Medulla oblongata (tissue), 1 donor: ENCODE measurements around the gene VPS29.
A peak's percentile ranks its signal among the peaks of the same experiment; 100 is the strongest.
"Not testable (repeated sequence)": the region's sequence is repeated elsewhere in the genome, so short reads cannot be mapped to it uniquely, and the experiment has no call there.

ENCODE experiments used
- DNase-seq: peaks from one replicate; pipeline ENCODE4 v3.0.0-alpha.2; 2015; ENCODE audit errors: extremely low spot score

Gene VPS29

GRCh38 chr12:110501752-110502738, at the start of gene VPS29, which contains the start of gene RAD9B:
VPS29 (minus strand) TSS chr12:110502111; CDS start chr12:110502051, 60 bp downstream.
RAD9B (plus strand) TSS chr12:110502331; CDS start chr12:110502338, 7 bp downstream.
- DNase-seq = peak; percentile 98

DNA sequence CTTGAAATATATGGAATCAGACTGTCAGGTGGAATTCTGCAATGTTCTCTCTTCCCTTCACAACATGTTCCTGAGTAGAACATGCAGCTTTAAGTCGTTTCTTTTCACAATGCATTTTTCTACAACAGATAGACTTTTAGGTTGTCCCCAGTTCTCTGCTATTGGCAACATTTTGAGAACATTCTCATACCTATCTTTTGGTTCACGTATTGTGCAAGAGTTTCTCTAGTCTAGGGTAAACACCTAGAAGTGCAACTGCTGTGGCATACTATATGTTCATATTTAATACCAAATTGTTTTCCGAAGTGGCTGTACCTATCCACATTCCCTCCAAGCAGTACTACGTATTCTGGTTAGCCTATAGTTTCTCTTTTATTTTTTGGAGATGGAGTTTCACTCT, 49.1 kb upstream of the VPS29 start:
- no peak for DNase-seq

GRCh38 chr12:110549716-110550115, 47.8 kb upstream of the VPS29 start:
- DNase-seq = peak; percentile 34

DNA sequence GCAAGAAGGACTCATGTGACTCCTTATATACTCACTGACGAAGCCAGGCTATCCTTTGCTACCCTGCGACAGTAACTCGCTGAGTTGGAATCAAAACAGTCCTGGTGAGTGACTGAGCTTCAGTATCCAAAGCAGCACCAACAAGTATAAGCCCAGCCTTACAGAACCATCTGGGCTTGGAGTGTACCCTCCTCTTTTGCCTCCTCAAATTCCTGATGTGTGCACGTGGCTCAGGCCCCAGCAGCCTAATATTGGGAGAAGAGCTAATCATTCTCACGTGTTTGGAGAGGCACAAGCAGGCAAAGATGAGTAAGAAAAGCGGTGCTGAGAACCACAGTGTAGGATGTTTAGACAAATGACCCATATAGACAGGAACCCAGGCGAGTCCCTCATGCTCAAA, 46.8 kb upstream of the VPS29 start:
- DNase-seq = no peak

DNA sequence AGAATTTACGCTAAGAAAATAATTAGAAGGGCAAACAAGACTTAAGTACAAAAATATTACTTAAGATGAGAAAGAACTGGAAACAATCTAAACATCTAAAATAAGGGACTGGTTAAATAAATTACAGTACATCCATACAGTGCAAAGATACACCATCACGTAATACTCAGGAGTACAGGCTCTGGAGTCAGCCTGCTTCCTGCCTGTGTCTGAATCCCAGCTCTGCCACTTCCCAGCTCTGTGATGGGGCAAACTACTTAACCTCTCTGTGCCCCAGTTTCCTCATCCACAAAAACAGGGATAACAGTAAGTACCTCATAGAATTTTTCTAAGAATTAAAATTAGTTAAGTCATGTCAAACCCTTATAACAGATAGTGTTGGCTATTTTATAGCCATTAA, 45.2 kb upstream of the VPS29 start:
- DNase-seq = no peak

GRCh38 chr12:110546339-110546738, 44.4 kb upstream of the VPS29 start:
- DNase-seq = no peak

- DNase-seq = no peak
Measured at GRCh38 chr12:110545812-110546211, 43.9 kb upstream of the VPS29 start.

DNA sequence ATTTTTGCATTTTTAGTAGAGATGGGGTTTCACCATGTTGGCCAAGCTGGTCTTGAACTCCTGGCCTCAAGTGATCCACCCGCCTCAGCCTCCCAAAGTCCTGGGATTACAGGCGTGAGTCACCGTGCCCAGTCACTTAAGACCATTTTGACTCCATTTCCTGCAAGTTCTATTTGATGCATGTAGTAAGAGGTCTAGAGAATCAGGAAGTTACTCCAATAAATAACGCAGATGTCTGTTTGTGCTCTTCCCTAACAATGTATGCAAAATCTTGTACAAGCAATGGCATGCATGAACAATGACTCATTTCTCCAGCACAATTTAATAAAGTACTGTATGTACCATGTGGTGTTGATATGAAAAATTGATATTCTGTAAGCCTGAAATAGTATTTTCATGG, 43.3 kb upstream of the VPS29 start:
- DNase-seq = not testable (repeated sequence)

DNA sequence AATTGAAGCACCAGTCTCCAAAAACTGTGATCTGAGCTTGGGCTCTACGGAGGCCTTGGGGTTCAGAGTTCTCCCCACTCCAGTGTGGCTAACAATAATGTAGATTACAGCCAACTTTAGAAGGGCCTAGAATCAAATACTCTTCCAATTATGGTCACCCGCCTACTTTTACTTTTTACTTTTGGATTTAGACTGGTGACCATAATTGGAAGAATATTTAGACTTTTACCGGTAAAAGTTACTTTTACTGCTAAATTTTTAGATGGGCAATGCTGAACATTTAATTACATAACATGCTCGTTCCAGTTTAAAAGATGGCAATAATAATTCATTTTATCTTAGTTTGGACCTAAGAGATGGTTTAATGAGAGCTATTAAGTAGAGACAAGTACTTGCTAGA, 42.1 kb upstream of the VPS29 start:
- DNase-seq = no peak

DNA sequence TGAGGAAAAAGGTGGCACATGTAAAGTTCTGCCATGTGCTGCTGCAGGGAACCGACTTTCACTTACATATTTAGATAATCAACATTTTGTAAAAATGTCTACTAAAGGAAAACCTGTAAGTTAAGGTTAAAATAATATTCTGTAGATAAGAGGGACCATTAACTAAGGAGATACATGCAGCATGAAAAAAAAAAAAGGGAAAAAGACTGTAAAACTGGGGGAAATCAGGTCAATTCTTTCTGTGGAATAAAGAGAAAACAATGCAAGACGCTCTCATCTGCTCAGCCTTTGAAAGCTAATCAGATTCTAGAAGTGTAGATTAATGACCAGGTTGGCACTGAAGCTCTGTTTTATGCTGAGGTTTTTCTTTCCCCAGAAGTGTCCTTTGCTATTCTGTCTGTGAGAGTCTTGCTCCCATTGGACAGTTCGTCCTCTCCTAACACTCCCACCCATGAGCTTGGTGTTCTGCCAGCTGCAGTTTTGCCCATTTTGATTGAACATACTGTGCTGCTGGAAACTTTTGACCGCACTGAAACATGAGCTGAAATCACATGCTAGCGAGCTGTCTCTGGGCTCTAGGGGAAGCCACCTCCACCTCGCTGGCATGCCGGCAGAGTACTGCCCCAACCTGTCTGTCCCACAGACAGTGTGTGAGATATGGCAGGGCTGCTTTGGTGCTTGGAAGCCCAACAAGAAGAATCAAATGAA, 41.5 kb upstream of the VPS29 start:
- DNase-seq = peak; percentile 65

DNA sequence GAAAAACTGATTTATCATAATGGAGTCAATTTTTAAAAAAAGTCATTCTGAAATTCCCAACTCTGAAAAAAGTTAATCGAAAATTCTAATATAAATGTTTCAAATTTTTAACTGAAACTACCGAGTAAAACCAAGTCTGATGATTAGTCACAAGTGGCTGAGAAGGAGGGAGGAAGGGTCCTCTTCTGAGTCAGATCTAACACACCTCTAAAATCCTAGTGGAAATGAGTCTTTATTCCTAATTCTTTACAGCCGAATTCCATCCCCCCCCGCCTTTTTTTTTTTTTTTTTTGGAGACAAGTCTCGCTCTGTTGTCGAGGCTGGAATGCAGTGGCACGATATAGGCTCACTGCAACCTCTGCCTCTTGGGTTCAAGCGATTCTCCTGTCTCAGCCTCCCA, 38.1 kb upstream of the VPS29 start:
- no peak for DNase-seq

- no peak for DNase-seq
Measured at GRCh38 chr12:110538869-110539622, 37.1 kb upstream of the VPS29 start.

DNA sequence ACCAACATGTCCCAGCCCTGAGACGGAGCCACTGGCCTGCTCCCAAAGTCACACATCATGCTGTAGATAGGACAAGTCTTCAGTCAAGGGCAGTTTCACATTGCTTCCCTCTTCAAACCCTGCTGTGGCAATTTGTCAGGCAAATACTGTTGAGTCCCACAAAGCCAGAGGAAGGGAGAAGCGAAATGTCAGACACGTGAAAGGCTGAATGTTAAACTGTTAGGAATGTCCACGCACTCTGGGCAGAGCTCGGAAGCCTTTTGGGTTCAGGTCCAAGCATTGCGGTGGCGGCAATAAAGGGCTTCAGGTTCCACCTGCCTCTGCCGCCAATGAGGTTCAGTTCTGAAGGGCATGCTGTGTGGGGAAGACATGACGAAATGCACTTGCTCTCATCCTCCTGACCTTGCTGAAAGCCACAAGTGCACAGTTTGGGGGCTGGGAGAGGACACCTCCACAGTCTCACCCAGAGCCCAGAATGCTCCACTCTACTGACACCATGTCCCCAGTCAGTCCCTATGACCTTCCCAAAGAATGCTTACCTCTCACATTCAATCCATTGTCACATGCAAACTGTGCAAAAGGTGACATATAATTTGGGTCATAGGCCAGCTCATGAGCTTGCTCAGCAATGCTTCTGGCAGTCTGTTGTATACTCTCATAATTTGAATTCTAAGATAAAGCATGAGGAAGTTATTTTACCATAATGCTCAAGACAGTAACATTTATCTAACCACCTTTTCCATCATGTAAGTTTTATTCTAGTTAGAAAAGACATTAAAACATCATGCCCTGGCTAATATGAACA, 35.9 kb upstream of the VPS29 start:
- DNase-seq = no peak

DNA sequence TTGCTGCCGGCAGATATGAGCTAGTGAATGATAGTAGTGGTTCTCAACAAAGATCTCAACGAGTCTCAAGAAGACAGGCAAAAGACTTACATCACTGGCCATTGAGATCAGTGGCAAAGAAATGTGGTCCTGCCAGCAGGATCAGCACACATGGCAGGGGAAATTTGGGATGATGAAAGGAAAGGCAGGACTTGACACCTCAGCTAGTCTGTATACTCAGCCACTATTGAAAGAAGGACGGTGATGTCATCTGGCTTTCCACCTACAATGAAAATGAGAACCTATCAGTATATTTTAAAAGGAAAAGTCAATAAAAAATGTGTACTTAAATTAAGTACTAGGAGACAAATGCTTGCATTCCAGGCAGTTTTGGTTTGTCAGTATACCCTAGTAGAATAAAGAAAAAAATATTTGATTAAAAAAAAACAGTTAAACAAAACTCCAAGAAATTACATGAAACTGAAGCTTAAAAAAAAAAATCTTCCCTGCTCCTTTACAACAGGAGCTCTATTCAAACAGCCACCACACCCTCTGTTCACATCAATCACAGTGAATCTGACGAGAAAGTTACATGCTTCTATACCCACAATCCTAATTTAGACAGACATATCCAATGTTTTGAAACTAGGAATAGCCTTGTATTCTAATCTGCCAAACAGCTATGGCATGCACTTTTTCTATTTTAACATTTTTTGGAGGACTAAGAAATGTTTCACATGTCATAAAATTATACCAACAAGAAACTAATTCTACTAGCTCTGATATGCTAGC, 35.1 kb upstream of the VPS29 start:
- no peak for DNase-seq

DNA sequence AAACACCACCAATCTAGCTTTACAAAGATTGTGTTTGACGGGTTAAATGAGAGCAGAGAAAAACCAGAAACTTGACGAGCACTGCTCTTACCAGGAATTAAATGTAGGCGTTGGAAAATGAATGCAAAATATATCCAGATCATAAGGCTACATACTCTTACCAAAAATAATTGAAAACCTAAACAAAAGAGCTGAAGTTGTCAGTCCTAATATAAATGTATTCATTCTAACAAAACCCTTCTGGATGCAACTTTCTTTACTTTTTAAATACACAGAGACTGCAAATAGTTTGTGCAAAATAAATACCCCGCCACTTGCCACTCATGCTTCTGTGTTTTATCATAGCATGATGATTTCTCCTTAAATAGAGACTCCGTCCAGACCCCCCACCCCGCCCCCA, 32.9 kb upstream of the VPS29 start:
- DNase-seq = no peak

GRCh38 chr12:110533607-110534006, 31.7 kb upstream of the VPS29 start:
- no peak for DNase-seq

GRCh38 chr12:110532644-110533043, 30.7 kb upstream of the VPS29 start:
- DNase-seq = no peak

DNA sequence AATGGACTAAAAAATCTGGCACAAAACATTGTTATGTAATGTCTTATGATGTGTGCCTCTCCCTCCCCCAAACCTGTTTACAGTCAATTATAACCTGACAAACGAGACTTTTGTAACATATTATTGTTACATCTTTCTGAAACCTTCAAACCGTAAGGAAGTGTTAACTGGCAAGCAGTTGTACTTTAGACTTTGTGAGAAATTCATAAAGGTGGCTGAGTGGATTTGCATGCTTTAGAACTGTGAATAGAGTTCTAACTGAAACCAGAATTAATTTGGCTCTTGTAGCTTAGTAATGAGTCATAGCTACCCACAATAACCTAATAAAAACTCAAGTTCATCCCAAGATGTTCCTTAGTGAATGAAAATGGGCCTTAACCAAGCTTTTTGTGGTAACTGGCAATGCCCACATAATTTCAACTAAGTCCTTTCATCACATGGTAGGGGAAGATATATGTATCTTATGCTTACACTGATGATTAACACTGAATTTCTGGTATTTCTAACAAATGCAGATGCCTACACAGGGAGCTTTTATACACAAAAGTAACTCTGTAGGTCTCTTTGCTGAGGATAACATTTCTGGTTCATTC, 29.9 kb upstream of the VPS29 start:
- DNase-seq = no peak

DNA sequence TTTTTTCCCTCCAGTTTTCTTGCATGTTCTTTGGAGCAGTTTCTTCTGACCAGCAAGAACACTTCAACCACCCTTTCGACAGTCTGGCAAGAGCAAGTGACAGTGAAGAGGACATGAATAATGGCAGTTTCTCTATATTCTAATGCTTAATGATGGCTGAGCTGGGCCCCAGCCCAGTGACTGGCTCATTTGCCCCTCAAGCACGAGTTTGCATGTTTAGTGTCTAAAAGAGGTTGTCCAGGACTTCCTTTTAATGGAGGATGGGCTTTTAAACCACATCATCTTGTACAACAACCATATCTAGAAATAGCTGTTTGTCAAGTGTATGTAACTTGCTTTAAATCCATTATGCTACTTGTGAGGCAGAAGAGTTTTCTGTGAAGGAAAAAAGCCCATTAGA, 28.6 kb upstream of the VPS29 start:
- no peak for DNase-seq

DNA sequence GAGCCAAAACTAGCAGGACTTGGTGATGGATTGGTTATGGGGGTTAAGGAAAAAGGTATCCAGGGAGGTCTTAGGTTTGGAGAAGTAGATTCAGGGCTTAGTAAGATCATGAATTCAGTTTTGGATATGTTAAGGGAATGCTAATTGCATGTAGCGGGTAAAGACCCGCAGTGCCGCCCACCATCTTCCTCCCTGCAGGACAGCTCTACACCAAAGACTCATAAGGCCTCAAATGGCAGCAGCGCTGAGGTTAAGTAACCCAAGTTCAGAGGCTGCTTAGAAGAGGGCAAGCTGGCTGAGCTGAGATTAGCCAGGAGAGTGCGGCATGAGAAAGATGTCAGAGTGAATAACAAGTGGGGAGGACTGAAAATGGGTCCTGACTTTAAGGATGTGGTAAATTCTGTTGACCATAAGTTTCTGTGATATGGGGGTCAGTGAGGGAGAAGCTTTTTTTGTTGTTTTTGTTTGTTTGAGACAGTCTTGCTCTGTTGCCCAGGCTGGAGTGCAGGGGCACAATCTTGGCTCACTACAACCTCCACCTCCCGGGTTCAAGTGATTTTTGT, 26.4 kb upstream of the VPS29 start:
- DNase-seq = no peak
